ENCODE measurements around the gene LCMT2. TPM values are rescaled to one million over a fixed set of nuclear protein-coding genes. Genes with fewer than 3 reads are reported as not detected.

LCMT2 gene
- total and polyA plus RNA-seq, 2 of the 8 experiments (the other 6 are each of a cell fraction or from before 2014, with no cell fraction given) = 11.2 to 11.9 TPM

DNA sequence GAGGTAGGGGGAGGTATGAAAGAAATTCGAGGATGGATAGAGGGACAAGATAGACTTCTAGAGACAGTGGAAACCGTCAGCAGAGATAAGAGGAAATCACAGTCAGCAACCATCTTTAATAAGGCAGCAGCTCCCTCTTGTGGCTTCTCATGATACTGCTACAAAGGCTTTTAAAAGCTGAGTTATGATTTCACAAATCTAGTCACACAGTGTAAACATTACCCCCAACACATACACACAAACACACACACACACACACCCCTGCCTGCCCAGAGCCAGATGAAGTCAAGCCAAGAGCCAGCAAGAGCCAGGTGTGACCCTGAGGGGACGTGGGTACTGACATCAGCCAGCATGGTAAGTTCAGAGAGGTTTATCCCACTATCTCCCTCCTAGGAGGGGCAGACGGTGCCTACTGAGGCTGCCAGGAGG is 44.8 kb downstream of the LCMT2 start:
- Histone ChIP-seq H3K27me3 (replicated peaks in 1 of 4; ENCODE audit: control insufficient read depth in 3 of 4, extremely low read depth in 1 of 4, insufficient read depth in 3 of 4, low read length in 3 of 4) (no peaks in the 10 kb centered on the region), H3K4me1 (replicated peaks in 1 of 4; ENCODE audit: control insufficient read depth in 3 of 4, insufficient read depth in 4 of 4, low read length in 3 of 4) (no peaks in the 10 kb centered on the region), H3K56ac (replicated peaks; ENCODE audit: insufficient read length, low read depth, low read length) (no peak overlapping the region), H3K9me3 (ENCODE audit: insufficient read depth in 2 of 2, low read depth in 1 of 2, low read length in 1 of 2) (no peaks in the 10 kb centered on the region), H4K91ac (replicated peaks; ENCODE audit: insufficient read length, low read length) (no peak overlapping the region), H3K79me1 (ENCODE audit: low read depth, low read length) (no peaks in the 10 kb centered on the region), H2BK12ac (ENCODE audit: low read depth, low read length) (no peak overlapping the region), H3K9ac (replicated peaks in 1 of 4; ENCODE audit: extremely low read depth in 1 of 4, low read depth in 3 of 4, low read length in 3 of 4) (no peak overlapping the region), H3K23me2 (ENCODE audit: low read depth, low read length) (0 out of 2 replicates have a peak, but pooled peaks cover 1% of the 10 kb centered on the region), H3K4me2 (ENCODE audit: insufficient read depth in 1 of 2, low read depth in 2 of 2, low read length in 2 of 2) (no peak overlapping the region), H2BK120ac (replicated peaks; ENCODE audit: low read depth, low read length) (no peak overlapping the region), H4K8ac (ENCODE audit: extremely low read depth, insufficient read depth, low read length) (no peak overlapping the region), H3K14ac (ENCODE audit: insufficient read length) (no peak overlapping the region), H2AK5ac (ENCODE audit: low read depth, low read length) (no peak overlapping the region), H2AFZ (ENCODE audit: low read length) (0 out of 2 replicates have a peak overlapping the region, but pooled peaks have one; percentile 87), H3K4me3 (ENCODE audit: extremely low read depth in 1 of 4, insufficient read depth in 2 of 4, low read depth in 3 of 4, low read length in 4 of 4) (no peak overlapping the region), H3K18ac (ENCODE audit: extremely low read depth, low read length) (no peak overlapping the region), H3K27ac (ENCODE audit: low read depth, low read length) (no peak overlapping the region), H2BK15ac (ENCODE audit: low read length) (no peak overlapping the region), H3K36me3 (ENCODE audit: control insufficient read depth in 2 of 4, insufficient read depth in 4 of 4, low read length in 3 of 4) (no peaks in the 10 kb centered on the region), H3K4ac (replicated peaks; ENCODE audit: insufficient read length, low read depth, low read length) (no peak overlapping the region), H2BK5ac (ENCODE audit: low read depth, low read length) (no peak overlapping the region), H4K20me1 (replicated peaks in 1 of 2; ENCODE audit: control insufficient read depth in 1 of 2, insufficient read depth in 2 of 2, low read length in 2 of 2) (no peaks in the 10 kb centered on the region), H4K5ac (ENCODE audit: insufficient read length, low read depth, low read length) (no peak overlapping the region), H2BK20ac (ENCODE audit: low read length) (no peak overlapping the region), H3K79me2 (ENCODE audit: control insufficient read depth in 1 of 2, insufficient read depth in 2 of 2, low read length in 2 of 2) (no peaks in the 10 kb centered on the region), H3K23ac (ENCODE audit: insufficient read length) (no peak overlapping the region)
- FAIRE-seq = peak; percentile 86
- ChIA-PET CTCF (ENCODE audit: partially characterized antibody) (interaction anchor here (0.5 to 7.3 kb wide), 52 partner anchors 9 to 726 kb away, joined by 3 to 178 read pairs (median 4); partner anchors contain the start of genes CCNDBP1, EPB42, TGM5 and TGM7), POLR2A (ENCODE audit: partially characterized antibody) (interaction anchor here (0.6 to 1.4 kb wide), 2 partner anchors 26 to 30 kb away, joined by 3 read pairs; no protein-coding TSS in a partner anchor)
- peak in 1 of 2 experiments; percentile 70 for DNase-seq (ENCODE audit: low read depth in 1 of 2, low spot score in 2 of 2)
- 26% methylated on average over 4 of the region's 4 CpGs; no CpG with 5 or more reads in 1 of the 2 experiments for WGBS, 2 experiments (ENCODE audit: extremely low coverage in 1 of 2, insufficient coverage in 1 of 2, insufficient read length in 1 of 2, insufficient replicate concordance in 2 of 2, low coverage in 1 of 2, low lambda C conversion rate in 2 of 2, missing lambda C conversion rate in 1 of 2)
- TF ChIP-seq GABPA (IDR thresholded peaks at IDR 0.05; ENCODE audit: borderline replicate concordance, insufficient read depth, low read length) (no peak), MAFK (IDR thresholded peaks at IDR 0.05; ENCODE audit: low read depth, low read length) (peak; percentile 61), RAD21 (IDR thresholded peaks at IDR 0.05 in 1 of 2, conservative IDR thresholded peaks at IDR 0.05 in 1 of 2; ENCODE audit: low read depth in 2 of 2, low read length in 2 of 2) (peak; percentile 93 to 95), CTCF (IDR thresholded peaks at IDR 0.05; ENCODE audit: control extremely low read depth in 1 of 3, insufficient read depth in 1 of 3, low read depth in 1 of 3, low read length in 3 of 3) (peak in 2 of 3 experiments; percentile 80 to 83; a peak in 3 of 4 replicates), HDAC2 (IDR thresholded peaks at IDR 0.05; ENCODE audit: borderline replicate concordance in 1 of 2, low read depth in 2 of 2, low read length in 2 of 2) (no peak), GTF2F1 (IDR thresholded peaks at IDR 0.05; ENCODE audit: borderline replicate concordance, low read depth, low read length) (no peak)

Measured in H1 (cell line).